Measurements from ENCODE around the gene OTULIN. TPM values are rescaled to one million over a fixed set of nuclear protein-coding genes. Genes with fewer than 3 reads are reported as not detected.

OTULIN gene
- polyA plus RNA-seq, 1 of the 3 experiments (the other 2 are of a cell fraction) = 6.6 TPM

DNA sequence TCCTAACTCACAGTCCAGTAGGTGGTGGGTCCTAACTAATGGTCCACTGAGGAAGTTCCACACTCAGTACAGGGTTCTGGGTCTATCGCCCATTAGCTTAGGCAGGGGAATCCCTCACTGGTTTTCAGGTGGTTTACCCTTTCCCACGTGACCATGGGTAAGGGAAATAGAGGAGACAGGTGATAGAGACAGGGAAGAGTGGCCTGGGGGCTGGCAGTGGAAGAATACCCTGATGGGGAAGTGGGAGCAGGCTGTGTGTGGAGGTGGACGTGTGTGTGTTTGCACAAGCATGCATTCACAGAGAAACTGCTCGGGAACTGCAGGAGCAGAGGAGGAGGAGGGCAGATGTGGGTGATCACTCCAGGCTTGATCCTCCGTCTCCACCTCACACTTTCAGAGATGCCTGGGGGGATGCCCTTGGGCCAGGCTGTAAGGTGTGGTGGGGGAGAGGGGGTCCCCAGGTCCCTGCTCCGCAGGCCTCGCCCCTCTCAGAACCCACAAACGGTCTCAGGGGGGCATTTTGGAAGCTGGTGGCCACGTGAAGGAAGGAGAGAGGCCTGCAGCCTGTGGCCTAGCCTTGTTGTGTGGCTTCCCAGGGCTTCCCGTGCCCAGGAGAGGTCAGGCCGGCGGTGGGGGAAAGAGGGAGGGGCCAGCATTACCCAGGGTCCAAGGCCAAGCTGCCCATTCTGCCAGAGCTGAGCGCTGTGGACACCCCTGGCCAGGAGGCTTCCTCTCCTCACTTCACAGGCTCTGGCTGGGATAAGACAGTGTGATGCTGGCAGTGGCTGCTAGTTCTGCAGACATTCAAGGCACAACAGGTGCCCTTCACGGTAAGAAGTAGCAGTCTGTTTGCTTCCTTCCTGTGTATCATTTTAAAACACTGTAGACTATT, 80.0 kb downstream of the OTULIN start:
- no peaks in the 10 kb centered on the region for H3K79me2 ChIP-seq (ENCODE audit: insufficient read depth)
- peak overlapping the region; percentile 51 for H3K4me2 ChIP-seq
- H2AFZ ChIP-seq (ENCODE audit: low read depth) = no peak overlapping the region
- H3K27me3 ChIP-seq (ENCODE audit: insufficient read depth) = no peaks in the 10 kb centered on the region
- H3K9me3 ChIP-seq = no peaks in the 10 kb centered on the region
- H3K36me3 ChIP-seq (replicated peaks in 1 of 2; ENCODE audit: control insufficient read depth in 1 of 2, insufficient read depth in 2 of 2, low read length in 1 of 2) = peaks cover 3 to 21% of the 10 kb centered on the region in 2 experiments
- no peaks in the 10 kb centered on the region for H3K9me2 ChIP-seq
- DNase-seq = no peak
- peaks cover 22% of the 10 kb centered on the region for H3F3A ChIP-seq (replicated peaks; ENCODE audit: insufficient read depth)
- H3K27ac ChIP-seq (ENCODE audit: low read depth in 2 of 2, low read length in 1 of 2) = peak overlapping the region in 1 of 2 experiments; percentile 77; a peak in 2 of 4 replicates
- ChIA-PET CTCF (interaction anchor here (2.6 to 4.4 kb wide), 2 partner anchors 17 to 259 kb away, joined by 11 to 26 read pairs; no protein-coding TSS in a partner anchor), POLR2A (no interaction called here)
- TF ChIP-seq, protein P1, sequence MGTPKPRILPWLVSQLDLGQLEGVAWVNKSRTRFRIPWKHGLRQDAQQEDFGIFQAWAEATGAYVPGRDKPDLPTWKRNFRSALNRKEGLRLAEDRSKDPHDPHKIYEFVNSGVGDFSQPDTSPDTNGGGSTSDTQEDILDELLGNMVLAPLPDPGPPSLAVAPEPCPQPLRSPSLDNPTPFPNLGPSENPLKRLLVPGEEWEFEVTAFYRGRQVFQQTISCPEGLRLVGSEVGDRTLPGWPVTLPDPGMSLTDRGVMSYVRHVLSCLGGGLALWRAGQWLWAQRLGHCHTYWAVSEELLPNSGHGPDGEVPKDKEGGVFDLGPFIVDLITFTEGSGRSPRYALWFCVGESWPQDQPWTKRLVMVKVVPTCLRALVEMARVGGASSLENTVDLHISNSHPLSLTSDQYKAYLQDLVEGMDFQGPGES (IDR thresholded peaks at IDR 0.05; ENCODE audit: low read depth, low read length) = no peak
- TF ChIP-seq YY1 (IDR thresholded peaks at IDR 0.05; ENCODE audit: low read depth) = no peak
- no peak for TF ChIP-seq POLR2AphosphoS5 (IDR thresholded peaks at IDR 0.05; ENCODE audit: low read depth, low read length)
- TF ChIP-seq TAF1 (IDR thresholded peaks at IDR 0.05; ENCODE audit: borderline replicate concordance, low read depth, low read length) = no peak
- TF ChIP-seq, protein P2, sequence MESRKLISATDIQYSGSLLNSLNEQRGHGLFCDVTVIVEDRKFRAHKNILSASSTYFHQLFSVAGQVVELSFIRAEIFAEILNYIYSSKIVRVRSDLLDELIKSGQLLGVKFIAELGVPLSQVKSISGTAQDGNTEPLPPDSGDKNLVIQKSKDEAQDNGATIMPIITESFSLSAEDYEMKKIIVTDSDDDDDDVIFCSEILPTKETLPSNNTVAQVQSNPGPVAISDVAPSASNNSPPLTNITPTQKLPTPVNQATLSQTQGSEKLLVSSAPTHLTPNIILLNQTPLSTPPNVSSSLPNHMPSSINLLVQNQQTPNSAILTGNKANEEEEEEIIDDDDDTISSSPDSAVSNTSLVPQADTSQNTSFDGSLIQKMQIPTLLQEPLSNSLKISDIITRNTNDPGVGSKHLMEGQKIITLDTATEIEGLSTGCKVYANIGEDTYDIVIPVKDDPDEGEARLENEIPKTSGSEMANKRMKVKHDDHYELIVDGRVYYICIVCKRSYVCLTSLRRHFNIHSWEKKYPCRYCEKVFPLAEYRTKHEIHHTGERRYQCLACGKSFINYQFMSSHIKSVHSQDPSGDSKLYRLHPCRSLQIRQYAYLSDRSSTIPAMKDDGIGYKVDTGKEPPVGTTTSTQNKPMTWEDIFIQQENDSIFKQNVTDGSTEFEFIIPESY (IDR thresholded peaks at IDR 0.05; ENCODE audit: borderline replicate concordance, low read depth) = no peak
- no peak overlapping the region for H3K9ac ChIP-seq
- H3K4me3 ChIP-seq (ENCODE audit: low read depth in 2 of 2, low read length in 1 of 2) = no peak overlapping the region
- H3K4me1 ChIP-seq (ENCODE audit: control insufficient read depth in 1 of 2, insufficient read depth in 2 of 2, low read depth in 1 of 2, low read length in 1 of 2) = peaks cover 0 to 25% of the 10 kb centered on the region in 2 experiments; a peak in 3 of 4 replicates
- 76% methylated on average over 8 of the region's 14 CpGs for WGBS (ENCODE audit: low lambda C conversion rate)
- H4K20me1 ChIP-seq (ENCODE audit: insufficient read depth) = no peaks in the 10 kb centered on the region

DNA sequence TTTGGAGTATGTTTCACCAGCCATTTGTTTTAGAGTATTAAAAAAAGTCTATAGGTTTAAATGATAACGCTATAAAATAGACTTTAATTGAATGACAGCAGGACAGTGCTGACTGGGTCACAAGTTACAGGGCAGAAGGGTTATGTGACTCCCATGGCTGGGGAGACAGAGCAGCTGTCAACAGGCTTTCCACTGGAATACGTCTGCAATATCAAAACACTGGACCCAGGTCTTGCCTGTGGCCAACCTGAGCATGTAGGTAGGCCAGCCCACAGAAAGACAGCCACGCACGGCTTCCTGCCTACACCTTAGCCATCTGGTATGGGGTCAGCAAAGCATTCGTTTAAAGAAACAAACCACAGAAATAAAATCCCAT, 80.7 kb downstream of the OTULIN start:
- Histone ChIP-seq H3K36me3 (replicated peaks in 1 of 2; ENCODE audit: control insufficient read depth in 1 of 2, insufficient read depth in 2 of 2, low read length in 1 of 2) (peaks cover 3 to 21% of the 10 kb centered on the region in 2 experiments), H2AFZ (ENCODE audit: low read depth) (no peak overlapping the region), H3K27me3 (ENCODE audit: insufficient read depth) (no peaks in the 10 kb centered on the region), H3K9me3 (no peaks in the 10 kb centered on the region), H3F3A (replicated peaks; ENCODE audit: insufficient read depth) (peaks cover 16% of the 10 kb centered on the region), H3K79me2 (ENCODE audit: insufficient read depth) (no peaks in the 10 kb centered on the region), H3K4me2 (no peak overlapping the region), H3K27ac (ENCODE audit: low read depth in 2 of 2, low read length in 1 of 2) (peak overlapping the region in 1 of 2 experiments; percentile 77; a peak in 1 of 4 replicates), H3K4me1 (ENCODE audit: control insufficient read depth in 1 of 2, insufficient read depth in 2 of 2, low read depth in 1 of 2, low read length in 1 of 2) (peaks cover 0 to 19% of the 10 kb centered on the region in 2 experiments; a peak in 2 of 4 replicates), H3K9ac (no peak overlapping the region), H4K20me1 (ENCODE audit: insufficient read depth) (no peaks in the 10 kb centered on the region), H3K4me3 (ENCODE audit: low read depth in 2 of 2, low read length in 1 of 2) (no peak overlapping the region), H3K9me2 (no peaks in the 10 kb centered on the region)
- ChIA-PET POLR2A (no interaction called here), CTCF (interaction anchor here (2.6 to 4.4 kb wide), 2 partner anchors 17 to 258 kb away, joined by 11 to 26 read pairs; no protein-coding TSS in a partner anchor)
- DNase-seq = no peak
- 96% methylated on average over 5 of the region's 5 CpGs for WGBS (ENCODE audit: low lambda C conversion rate)
- TF ChIP-seq FOXM1 (IDR thresholded peaks at IDR 0.05; ENCODE audit: low read depth) (no peak), SIN3A (IDR thresholded peaks at IDR 0.05; ENCODE audit: borderline replicate concordance, low read depth, low read length) (no peak), GATA2 (CRISPR knock-in tag; IDR thresholded peaks at IDR 0.05) (no peak), NRF1 (IDR thresholded peaks at IDR 0.05; ENCODE audit: low read depth, low read length) (no peak), TAF1 (IDR thresholded peaks at IDR 0.05; ENCODE audit: borderline replicate concordance, low read depth, low read length) (no peak), PBX3 (IDR thresholded peaks at IDR 0.05) (no peak), FOXJ3 (CRISPR knock-in tag; IDR thresholded peaks at IDR 0.05) (no peak), RCOR1 (IDR thresholded peaks at IDR 0.05; ENCODE audit: low read length) (no peak), CTCF (IDR thresholded peaks at IDR 0.05) (no peak), EZH2phosphoT487 (IDR thresholded peaks at IDR 0.05; ENCODE audit: borderline replicate concordance, low read depth) (no peak), USF2 (IDR thresholded peaks at IDR 0.05; ENCODE audit: borderline replicate concordance, low read depth, low read length) (no peak), RFX5 (IDR thresholded peaks at IDR 0.05; ENCODE audit: low read length) (no peak)
- TF ChIP-seq, protein P1 (IDR thresholded peaks at IDR 0.05; ENCODE audit: low read depth, low read length) = no peak

Data from SK-N-SH (cell line).